HTR-8/SVneo (cell line): ENCODE results near the gene INSYN2B.

Source experiments
- DNase-seq: peaks from one replicate; pipeline ENCODE4 v3.0.0; 2011; ENCODE audit warnings: low spot score, mixed read lengths; ENCODE audit not compliant: insufficient read length
- FAIRE-seq: peaks from 2 replicates; lab custom pipeline; 2011; peaks lifted over from hg19 to GRCh38; lab: Jason Lieb, UNC

Gene INSYN2B

DNA sequence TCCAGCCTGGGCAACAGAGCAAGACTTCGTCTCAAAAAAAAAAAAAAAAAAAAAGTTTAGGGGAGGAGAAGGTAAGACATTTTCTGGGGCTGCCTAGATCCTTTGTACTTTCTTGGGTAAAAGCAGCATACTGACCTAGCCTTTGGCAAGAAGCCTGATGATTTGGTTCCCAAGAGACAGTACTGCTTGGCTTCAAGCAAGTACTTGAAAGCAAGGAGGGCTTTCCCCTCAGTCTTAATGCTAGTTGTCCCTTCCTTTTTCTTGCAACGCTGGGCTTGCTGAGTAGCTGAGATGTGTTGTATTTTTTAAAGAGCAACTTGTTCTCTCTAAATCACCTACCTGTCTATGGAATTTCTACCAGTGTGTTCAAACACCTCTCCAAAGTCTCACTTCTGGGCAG lies 76.2 kb downstream of the INSYN2B start:
- DNase-seq: no peak
- FAIRE-seq: no peak

DNA sequence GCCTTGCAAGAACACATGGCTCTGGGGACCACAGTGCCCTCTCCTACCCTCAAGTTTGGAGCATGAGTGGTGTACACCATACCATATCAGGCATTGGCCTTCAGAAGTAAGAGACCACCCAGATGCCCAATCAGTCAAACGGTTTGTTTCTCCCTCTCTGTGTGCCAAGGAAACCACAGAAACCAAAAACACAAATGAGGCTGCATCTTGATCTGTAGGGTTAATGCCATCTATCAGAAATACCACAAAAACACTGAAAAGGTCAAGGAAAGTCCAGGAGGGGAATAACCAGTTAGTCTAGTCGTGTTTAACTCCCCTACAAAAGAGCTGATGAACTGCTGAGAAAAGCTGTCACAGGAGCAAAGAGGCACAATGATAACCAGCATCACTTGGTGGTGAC lies 78.4 kb downstream of the INSYN2B start:
- no peak for FAIRE-seq

GRCh38 chr5:169897481-169897880 lies 82.8 kb downstream of the INSYN2B start:
- DNase-seq (no peak), FAIRE-seq (no peak)

More for the DNA sequence above, 78.4 kb downstream of the INSYN2B start:
- no peak for DNase-seq

DNA sequence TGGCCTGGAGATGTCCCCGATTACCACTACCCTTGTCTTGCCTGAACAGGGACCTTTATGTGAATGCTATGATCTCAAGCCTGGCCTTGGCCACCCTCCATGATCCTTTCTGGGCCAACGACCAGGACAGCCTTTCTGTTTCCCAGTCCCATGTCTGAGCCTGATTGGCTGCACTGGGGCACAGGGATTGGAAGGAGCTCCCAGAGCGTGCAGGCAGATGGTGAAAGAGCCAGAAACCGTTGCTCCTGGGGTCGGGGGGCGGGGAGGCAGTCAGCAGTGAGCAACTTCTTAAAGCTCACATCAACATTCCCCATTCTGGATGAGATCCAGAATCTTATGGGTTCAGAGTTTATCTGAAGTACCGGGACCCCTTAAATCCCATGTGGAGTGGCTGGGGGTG lies 84.4 kb downstream of the INSYN2B start:
- DNase-seq: no peak
- FAIRE-seq: no peak

DNA sequence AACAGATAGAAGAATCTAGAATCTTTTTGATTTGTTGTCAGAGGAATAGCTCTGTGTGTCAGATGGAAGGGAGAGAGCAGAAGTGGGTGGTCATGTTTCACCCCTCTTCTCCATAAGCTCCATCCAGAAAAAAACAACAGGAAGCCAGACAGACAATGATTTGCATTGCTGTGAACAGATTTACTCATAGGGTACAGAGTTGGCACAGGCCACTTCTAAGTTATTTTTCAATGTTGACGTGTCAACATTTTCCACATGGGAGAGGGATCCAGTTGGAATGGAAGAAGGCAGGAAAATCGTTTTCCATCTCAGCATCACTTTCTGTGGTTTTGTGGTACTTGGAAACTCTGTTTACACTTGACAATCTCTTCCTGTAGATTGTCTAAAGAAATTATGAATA lies 86.7 kb downstream of the INSYN2B start:
- DNase-seq (no peak), FAIRE-seq (no peak)

DNA sequence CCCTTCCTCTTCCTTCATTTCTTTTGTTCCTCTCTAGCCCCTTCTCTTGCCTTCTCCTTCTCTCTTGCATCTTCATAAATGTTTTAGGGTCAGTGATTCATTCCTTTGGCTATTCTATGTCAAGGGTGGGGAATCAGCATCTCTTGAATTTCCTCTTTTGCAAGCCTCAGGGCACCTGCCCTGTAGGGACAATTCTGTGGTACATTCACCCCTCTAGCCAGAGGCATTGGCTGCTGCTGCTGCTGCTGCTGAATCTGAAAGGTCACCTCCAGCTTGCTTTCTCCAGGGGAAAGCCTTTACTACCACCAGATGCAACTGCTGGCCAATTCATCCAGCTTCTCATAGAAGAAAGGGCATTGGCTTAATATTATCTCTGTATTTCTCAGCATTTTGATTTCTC lies 87.3 kb downstream of the INSYN2B start:
- FAIRE-seq: no peak

GRCh38 chr5:169889572-169889971 lies 90.7 kb downstream of the INSYN2B start:
- DNase-seq (no peak), FAIRE-seq (no peak)

More for the DNA sequence above, 87.3 kb downstream of the INSYN2B start:
- DNase-seq: no peak

DNA sequence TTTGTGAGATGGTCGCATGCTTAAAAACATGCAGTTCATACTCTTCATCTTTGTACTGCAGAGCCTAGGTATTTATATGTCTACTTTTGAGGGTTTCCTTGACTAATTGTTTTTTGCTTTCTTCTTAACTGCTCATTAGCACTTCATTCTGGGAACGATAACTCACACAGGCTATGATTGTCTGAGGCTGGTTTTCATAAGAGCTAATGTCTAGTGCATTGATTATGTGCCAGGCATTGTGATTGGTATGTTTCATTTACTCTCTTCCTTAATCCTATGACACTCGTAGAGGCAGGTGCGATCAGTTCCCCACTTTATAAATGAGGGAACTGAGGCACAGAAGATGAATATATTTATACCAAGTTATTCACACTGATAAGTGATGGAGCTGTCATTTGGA lies 93.6 kb downstream of the INSYN2B start:
- FAIRE-seq (no peak), DNase-seq (no peak)

DNA sequence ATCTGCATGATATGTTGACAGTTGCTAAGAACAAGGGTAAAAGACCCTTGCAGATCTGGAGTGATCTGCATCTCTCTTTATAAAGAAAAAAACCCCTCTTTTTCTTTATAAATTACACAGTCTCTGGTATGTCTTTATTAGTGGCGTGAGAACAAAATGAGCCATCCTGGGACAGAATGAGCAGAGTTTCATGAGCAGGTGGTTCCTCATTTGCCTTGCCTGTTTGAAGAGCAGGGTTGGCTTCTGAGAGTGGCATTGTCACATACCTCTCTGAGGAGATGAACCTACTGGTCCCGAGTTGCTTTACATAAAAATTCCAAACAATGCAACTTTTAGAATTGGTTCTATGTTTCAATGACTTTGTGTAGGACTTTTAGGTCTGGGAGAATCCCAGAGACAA lies 94.3 kb downstream of the INSYN2B start:
- no peak for FAIRE-seq

DNA sequence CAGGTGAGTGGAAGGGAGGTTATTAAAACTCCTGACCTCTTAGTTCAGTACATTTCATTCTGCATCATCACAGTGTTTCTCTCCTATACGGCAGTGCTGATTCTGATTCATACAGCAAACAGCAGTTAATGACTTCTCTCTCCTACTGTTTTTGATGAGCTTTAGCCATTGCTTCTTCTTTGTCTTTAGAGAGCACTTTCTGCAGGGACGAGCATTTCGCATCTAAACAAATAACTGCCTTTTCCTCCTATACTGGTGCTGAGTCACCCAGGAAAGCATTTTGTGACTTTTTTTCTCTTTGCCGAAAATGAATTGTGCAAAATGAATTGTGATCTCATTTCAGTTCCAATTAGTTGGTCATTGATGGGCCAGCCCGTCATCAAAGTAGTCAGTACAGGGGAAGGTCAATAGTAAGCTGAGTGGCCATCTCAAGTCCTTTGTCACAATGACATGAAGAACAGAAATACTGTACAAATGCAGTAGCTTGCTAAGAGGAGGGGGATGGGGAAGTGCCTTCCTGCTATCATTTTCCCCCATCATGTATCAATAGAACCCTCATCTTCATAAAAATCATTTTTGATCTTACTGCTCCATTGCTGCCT lies 98.5 kb downstream of the INSYN2B start:
- no peak for FAIRE-seq

More for the DNA sequence above, 94.3 kb downstream of the INSYN2B start:
- no peak for DNase-seq

GRCh38 chr5:169880785-169881184 lies 99.5 kb downstream of the INSYN2B start:
- FAIRE-seq (no peak), DNase-seq (no peak)

More for the DNA sequence above, 98.5 kb downstream of the INSYN2B start:
- no peak for DNase-seq

GRCh38 chr5:169880012-169880663 lies 100.2 kb downstream of the INSYN2B start:
- DNase-seq: no peak
- FAIRE-seq: no peak

DNA sequence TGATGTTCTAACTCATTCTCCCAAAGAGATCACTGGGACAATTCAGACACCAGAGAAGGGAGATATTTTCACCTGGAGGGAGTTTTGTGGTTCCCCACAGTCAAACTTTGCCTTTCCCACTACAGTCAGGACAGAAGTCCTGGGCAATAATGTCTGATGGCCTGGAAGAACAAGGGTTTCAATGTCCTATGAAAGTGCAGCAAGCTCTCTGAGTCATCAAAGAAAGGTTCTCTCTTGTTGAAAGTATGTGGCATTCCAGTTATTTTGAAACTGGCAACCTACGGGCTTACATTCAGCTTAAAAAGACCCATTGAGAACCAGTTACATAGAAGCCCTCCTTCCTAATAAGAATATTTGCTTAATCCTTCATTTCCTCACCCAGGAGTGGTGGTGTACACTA lies 103.9 kb downstream of the INSYN2B start:
- DNase-seq (no peak), FAIRE-seq (no peak)

GRCh38 chr5:169875731-169876130 lies 104.6 kb downstream of the INSYN2B start:
- no peak for FAIRE-seq

GRCh38 chr5:169875091-169875728 lies 105.1 kb downstream of the INSYN2B start:
- FAIRE-seq (no peak), DNase-seq (no peak)

More at GRCh38 chr5:169875731-169876130, 104.6 kb downstream of the INSYN2B start:
- DNase-seq: no peak

DNA sequence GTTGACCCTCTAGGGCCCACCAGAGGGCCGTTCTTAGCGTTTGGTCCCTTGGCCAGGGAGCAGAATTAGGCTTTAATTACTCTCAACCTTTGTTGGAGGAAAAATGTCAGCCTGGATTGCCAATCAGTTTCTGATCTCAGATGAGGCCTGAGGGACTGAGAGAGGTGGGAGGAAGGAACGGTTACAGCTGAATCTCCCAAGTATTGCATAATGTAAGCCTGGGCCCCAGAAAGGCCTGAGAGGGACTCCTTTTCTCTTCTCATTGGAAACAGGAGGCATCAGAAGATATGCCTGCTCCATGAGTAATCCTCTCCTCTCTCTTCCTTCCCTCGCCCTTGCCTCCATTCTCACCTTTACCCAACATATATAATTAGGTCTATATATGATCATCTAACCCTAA lies 105.7 kb downstream of the INSYN2B start:
- DNase-seq (no peak), FAIRE-seq (no peak)

DNA sequence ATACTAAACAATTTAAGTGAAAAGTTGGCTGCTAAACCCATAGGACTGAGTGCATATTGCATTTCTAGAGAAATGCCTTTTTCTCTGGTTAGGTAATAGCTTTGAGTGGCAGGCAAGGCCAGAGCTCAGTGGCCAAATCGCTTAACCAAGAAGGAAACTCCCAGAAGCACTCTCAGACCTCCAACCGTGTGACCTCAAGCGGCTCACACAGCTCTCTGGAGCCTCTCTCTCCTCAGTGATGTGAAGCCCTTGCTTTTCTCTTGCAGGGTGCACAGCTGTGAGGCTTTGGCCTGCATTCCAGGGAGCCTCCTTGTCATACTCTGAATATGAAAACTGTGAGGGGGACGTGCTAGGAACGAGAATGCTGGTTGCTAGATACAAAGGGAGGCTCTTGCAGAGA lies 106.7 kb downstream of the INSYN2B start:
- DNase-seq (no peak), FAIRE-seq (no peak)

DNA sequence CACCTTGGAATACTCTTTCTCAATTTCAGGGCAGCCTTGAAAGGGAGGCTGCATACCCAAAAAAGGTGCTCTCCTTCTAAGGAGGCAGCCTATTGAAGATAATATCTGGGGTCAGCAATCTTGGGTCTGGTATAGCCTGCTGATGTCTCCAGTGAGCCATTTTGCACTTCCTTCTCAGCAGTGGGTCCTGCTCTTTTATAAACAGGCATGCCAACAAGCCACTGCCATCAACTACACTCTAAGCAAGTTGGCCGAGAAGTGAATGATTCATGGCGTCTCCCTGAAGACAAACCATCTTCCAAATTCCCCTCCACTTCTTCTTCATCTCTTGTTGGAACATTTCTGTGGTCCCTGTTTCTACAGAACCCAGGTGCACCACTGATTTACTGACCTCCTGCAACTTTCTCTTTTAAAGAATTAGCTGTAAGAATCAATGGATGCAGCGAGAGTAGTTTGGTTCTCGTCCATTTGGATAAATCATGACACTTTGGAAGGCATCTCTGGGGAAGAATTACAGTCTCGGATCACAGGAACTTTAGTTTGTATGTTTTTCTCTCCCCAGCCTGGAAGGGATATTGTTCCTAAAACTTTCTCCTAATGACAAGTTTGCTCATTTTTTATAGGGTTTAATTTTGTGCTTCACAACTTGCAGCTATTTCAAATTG lies 108.3 kb downstream of the INSYN2B start:
- no peak for FAIRE-seq

GRCh38 chr5:169870211-169870610 lies 110.1 kb downstream of the INSYN2B start:
- DNase-seq: no peak
- FAIRE-seq: no peak

More for the DNA sequence above, 108.3 kb downstream of the INSYN2B start:
- no peak for DNase-seq

- FAIRE-seq (no peak), DNase-seq (no peak)
These were observed 111.2 kb downstream of the INSYN2B start for GRCh38 chr5:169869066-169869465.

GRCh38 chr5:169867347-169867746 lies 112.9 kb downstream of the INSYN2B start:
- FAIRE-seq (no peak), DNase-seq (no peak)
